ENCODE data around the gene VANGL2.

Gene VANGL2

DNA sequence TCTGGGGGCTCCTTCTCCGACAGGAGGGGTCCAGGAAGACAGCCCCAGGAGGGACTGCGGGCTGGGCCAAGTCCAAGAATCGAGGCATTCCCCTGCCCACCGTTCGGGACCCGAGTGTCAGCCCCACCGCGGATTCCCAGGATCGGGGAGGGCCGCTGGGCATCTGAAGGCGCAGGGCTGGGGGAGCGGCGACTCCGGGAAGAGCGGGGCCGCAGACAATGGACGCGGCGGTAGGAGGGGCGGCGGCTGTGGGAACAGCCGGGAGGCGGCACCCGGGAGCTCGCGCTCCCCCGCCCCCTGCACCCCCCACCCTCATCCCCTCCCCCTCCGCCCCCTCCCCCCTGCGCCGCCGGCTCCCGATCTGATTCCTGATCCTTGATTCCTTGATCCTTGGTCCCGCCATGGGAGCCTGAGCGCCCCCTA lies at the start of gene VANGL2:
Gene VANGL2, plus strand, starts transcription at position 342 of the 423 bp plus-strand sequence. CDS start 15,274 bp downstream, outside the sequence.
- H3K27me3 ChIP-seq (ENCODE audit: control insufficient read depth, insufficient read depth, low read length): no peaks in the 10 kb centered on the region
- H3K27ac ChIP-seq (ENCODE audit: low read depth, low read length): peak within 1 kb of the TSS; percentile 70
- H3K36me3 ChIP-seq (ENCODE audit: control insufficient read depth, insufficient read depth, low read length): no peaks in the 10 kb centered on the region
- peak within 1 kb of the TSS; percentile 45 for H3K9ac ChIP-seq (ENCODE audit: low read length)
- peak within 1 kb of the TSS; percentile 72 for H3K4me3 ChIP-seq (ENCODE audit: low read length)
- H3K4me1 ChIP-seq (ENCODE audit: control insufficient read depth, insufficient read depth, low read length): peaks cover 4% of the 10 kb centered on the region

DNA sequence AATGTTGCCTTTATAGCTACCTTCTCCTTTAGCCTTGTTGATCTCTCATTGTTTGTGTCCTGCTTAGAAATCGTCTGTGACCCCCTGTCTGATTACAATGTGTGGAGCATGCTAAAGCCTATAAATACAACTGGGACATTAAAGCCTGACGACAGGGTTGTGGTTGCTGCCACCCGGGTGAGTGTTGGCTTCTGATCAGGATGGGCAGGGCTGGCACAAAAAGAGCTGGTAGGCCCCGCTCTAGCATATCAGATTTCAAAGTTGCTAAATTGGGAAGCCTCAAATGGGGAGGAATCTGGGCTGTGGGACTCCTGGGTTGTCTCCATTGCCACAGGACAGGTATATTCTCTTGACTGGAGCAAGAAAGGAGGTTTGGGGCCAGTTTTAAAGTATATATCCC lies 48.7 kb upstream of the VANGL2 start:
- no peaks in the 10 kb centered on the region for H3K27me3 ChIP-seq (ENCODE audit: control insufficient read depth, insufficient read depth, low read length)
- H3K36me3 ChIP-seq (ENCODE audit: control insufficient read depth, insufficient read depth, low read length): peaks cover 66% of the 10 kb centered on the region
- no peak overlapping the region for H3K9ac ChIP-seq (ENCODE audit: low read length)
- H3K4me3 ChIP-seq (ENCODE audit: low read length): no peak overlapping the region
- H3K27ac ChIP-seq (ENCODE audit: low read depth, low read length): no peak overlapping the region
- no peaks in the 10 kb centered on the region for H3K4me1 ChIP-seq (ENCODE audit: control insufficient read depth, insufficient read depth, low read length)

DNA sequence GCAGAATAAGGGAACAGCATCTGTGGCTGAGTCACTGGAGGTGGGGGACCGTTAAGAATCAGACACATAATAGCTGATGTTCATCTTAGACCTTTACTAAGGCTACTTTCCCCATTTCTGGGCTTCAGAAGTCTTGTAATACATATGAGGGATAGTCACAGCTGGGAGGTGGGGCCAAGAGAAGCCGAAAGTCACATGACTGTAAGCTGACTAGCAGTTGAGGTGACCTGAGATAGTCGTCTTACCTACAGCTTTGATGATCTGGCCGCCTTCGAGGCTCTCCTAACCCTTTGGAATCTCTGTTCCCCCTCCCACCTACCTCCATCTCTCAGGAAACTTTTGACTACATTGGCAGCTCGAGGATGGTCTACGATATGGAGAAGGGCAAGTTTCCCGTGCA lies 47.8 kb upstream of the VANGL2 start:
- Histone ChIP-seq H3K36me3 (ENCODE audit: control insufficient read depth, insufficient read depth, low read length) (peaks cover 69% of the 10 kb centered on the region), H3K27me3 (ENCODE audit: control insufficient read depth, insufficient read depth, low read length) (no peaks in the 10 kb centered on the region), H3K27ac (ENCODE audit: low read depth, low read length) (no peak overlapping the region), H3K4me3 (ENCODE audit: low read length) (no peak overlapping the region), H3K4me1 (ENCODE audit: control insufficient read depth, insufficient read depth, low read length) (no peaks in the 10 kb centered on the region), H3K9ac (ENCODE audit: low read length) (no peak overlapping the region)

DNA sequence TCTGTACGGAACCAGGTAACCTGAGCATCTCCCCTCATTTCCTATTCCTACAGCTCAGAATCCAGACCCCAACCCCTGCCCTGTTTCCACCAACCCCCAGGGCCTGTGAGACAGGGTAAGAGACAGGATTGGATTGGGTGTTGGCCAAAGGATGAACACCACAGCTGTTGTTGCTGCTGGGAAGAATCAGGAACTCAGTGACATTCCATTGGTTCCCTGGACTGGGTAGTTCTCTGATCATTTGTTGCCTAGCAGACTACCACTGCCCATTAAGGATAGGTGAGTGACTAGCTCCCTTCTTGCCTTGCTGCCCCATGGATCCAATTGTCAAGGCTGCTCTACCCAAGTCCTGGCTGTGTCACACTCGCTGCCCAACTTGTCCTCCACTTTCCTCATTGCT lies 47.1 kb upstream of the VANGL2 start:
- Histone ChIP-seq H3K27ac (ENCODE audit: low read depth, low read length) (no peak overlapping the region), H3K9ac (ENCODE audit: low read length) (no peak overlapping the region), H3K27me3 (ENCODE audit: control insufficient read depth, insufficient read depth, low read length) (no peaks in the 10 kb centered on the region), H3K4me3 (ENCODE audit: low read length) (no peak overlapping the region), H3K36me3 (ENCODE audit: control insufficient read depth, insufficient read depth, low read length) (peaks cover 75% of the 10 kb centered on the region), H3K4me1 (ENCODE audit: control insufficient read depth, insufficient read depth, low read length) (no peaks in the 10 kb centered on the region)

DNA sequence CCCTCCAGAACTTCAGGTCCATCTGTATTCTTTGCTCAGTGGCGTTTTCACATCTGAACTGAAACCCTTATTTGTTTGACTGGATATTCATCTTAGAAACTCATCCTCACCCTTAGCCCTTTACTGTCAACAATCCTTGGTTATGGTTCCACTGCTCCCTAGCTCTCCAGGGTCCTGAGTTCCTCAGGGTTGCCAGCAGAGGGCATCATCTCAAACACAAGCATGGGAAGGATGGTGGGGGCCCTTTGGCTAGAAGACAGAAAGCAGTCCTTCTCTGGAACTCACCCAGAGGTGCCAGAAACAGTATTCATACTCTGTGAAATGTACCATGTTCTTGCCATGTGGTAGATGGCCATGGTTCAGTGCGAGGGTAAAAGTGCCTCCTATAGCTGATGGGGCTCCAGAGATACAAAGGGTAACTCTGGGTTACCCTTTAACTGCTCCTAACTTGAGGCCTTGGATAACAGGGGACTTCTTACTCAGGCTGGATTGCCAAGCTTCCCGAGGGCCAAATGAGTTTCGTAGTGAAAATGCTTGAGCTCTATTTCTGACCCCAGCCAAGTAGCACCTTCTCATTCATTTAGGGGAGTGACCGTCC lies 45.9 kb upstream of the VANGL2 start:
- Histone ChIP-seq H3K27me3 (ENCODE audit: control insufficient read depth, insufficient read depth, low read length) (no peaks in the 10 kb centered on the region), H3K27ac (ENCODE audit: low read depth, low read length) (no peak overlapping the region), H3K4me1 (ENCODE audit: control insufficient read depth, insufficient read depth, low read length) (no peaks in the 10 kb centered on the region), H3K9ac (ENCODE audit: low read length) (no peak overlapping the region), H3K36me3 (ENCODE audit: control insufficient read depth, insufficient read depth, low read length) (peaks cover 66% of the 10 kb centered on the region), H3K4me3 (ENCODE audit: low read length) (no peak overlapping the region)

DNA sequence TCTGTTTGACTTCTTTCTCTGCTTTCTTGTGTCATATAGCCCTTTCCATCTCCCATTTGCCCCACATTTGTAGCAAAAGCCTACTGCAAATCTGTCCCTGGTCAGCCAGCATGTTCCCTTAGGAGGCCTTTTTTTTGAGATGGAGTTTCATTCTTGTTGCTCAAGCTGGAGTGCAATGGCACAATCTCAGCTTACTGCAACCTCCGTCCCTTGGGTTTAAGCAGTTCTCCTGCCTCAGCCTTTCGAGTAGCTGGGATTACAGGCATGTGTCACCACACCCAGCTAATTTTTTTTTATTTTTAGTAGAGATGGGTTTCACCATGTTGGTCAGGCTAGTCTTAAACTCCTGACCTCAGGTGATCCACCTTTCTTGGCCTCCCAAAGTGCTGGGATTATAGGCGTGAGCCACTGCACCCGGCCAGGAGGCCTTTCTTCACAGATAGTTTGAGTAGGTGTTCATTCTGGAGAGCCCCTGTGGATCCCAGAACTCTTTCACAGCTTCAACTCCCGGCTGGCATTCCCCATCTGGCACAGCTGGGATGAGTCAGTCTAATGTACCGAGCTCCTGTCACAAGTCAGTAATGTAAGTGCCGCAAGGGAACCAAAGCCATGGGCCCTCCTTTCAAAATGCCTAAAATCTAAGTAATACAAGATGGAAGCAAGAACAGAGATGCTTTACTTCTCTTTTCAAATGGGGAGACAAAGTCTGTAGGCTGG lies 42.9 kb upstream of the VANGL2 start:
- no peaks in the 10 kb centered on the region for H3K4me1 ChIP-seq (ENCODE audit: control insufficient read depth, insufficient read depth, low read length)
- H3K27ac ChIP-seq (ENCODE audit: low read depth, low read length): no peak overlapping the region
- no peaks in the 10 kb centered on the region for H3K27me3 ChIP-seq (ENCODE audit: control insufficient read depth, insufficient read depth, low read length)
- peaks cover 46% of the 10 kb centered on the region for H3K36me3 ChIP-seq (ENCODE audit: control insufficient read depth, insufficient read depth, low read length)
- H3K9ac ChIP-seq (ENCODE audit: low read length): no peak overlapping the region
- H3K4me3 ChIP-seq (ENCODE audit: low read length): no peak overlapping the region

DNA sequence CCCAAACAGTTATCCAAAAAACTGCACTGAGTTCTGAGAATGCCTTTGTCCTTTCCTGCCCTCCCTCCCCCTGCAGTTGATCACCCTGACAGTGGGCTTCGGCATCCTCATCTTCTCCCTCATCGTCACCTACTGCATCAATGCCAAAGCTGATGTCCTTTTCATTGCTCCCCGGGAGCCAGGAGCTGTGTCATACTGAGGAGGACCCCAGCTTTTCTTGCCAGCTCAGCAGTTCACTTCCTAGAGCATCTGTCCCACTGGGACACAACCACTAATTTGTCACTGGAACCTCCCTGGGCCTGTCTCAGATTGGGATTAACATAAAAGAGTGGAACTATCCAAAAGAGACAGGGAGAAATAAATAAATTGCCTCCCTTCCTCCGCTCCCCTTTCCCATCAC lies 42.3 kb upstream of the VANGL2 start:
- Histone ChIP-seq H3K36me3 (ENCODE audit: control insufficient read depth, insufficient read depth, low read length) (peaks cover 40% of the 10 kb centered on the region), H3K27ac (ENCODE audit: low read depth, low read length) (no peak overlapping the region), H3K9ac (ENCODE audit: low read length) (no peak overlapping the region), H3K4me1 (ENCODE audit: control insufficient read depth, insufficient read depth, low read length) (no peaks in the 10 kb centered on the region), H3K4me3 (ENCODE audit: low read length) (no peak overlapping the region), H3K27me3 (ENCODE audit: control insufficient read depth, insufficient read depth, low read length) (no peaks in the 10 kb centered on the region)

DNA sequence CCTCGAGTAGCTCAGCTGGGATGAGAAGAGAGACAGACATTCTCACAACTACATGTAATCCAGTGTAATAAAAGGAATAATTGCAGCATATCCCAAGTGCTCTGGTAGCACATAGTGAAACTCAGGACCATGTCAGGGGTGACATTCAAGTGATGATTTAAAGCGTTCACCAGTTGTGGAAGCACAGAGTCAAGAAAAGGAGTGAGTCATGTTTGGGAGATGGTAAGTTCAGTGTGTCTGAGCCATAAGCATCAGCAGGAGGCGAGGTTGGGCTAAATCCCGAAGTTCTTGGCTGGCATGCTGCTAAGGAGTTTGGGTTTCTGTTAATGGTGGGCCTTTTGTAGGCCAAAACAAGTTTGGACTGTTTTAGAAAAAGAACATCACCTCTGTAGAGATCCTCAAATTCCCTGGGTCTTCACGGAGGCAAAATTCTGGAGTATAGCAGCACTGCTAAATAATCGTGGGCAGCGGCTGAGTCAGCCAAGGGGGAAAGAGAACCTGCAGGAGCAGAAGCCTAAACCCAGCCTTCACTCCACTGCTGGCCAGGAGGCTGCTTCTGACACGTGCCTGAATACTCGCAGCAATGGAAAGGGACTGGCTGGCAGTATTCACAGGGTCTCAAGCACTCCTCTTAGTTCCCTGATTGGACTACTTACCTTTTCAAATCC lies 40.7 kb upstream of the VANGL2 start:
- no peaks in the 10 kb centered on the region for H3K4me1 ChIP-seq (ENCODE audit: control insufficient read depth, insufficient read depth, low read length)
- H3K4me3 ChIP-seq (ENCODE audit: low read length): no peak overlapping the region
- H3K9ac ChIP-seq (ENCODE audit: low read length): no peak overlapping the region
- peaks cover 27% of the 10 kb centered on the region for H3K36me3 ChIP-seq (ENCODE audit: control insufficient read depth, insufficient read depth, low read length)
- no peaks in the 10 kb centered on the region for H3K27me3 ChIP-seq (ENCODE audit: control insufficient read depth, insufficient read depth, low read length)
- H3K27ac ChIP-seq (ENCODE audit: low read depth, low read length): no peak overlapping the region

DNA sequence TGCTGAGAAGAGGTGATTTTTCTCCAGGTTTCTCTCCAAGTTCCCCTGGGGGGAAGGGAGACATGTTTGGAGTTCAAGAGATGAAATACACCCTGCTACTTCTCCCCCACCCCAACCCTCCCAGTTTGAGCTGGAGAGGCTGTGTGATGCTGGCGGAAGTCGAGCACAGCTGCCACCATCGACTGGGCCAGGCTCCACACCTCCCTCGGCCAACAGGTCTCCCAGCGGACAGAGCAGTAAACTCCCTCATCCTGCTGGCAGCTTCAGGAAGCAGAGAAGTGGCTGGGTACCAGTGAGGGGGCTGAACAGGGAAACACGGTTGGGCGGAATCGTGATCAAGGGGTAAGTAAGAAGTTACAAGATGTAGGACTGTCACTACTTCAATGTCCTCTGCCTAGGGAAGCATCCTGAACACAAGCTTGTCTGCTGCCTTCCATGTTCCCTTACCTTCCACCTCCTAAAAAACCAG lies 40.1 kb upstream of the VANGL2 start:
- Histone ChIP-seq H3K4me1 (ENCODE audit: control insufficient read depth, insufficient read depth, low read length) (no peaks in the 10 kb centered on the region), H3K36me3 (ENCODE audit: control insufficient read depth, insufficient read depth, low read length) (peaks cover 23% of the 10 kb centered on the region), H3K4me3 (ENCODE audit: low read length) (no peak overlapping the region), H3K27me3 (ENCODE audit: control insufficient read depth, insufficient read depth, low read length) (no peaks in the 10 kb centered on the region), H3K9ac (ENCODE audit: low read length) (no peak overlapping the region), H3K27ac (ENCODE audit: low read depth, low read length) (no peak overlapping the region)

DNA sequence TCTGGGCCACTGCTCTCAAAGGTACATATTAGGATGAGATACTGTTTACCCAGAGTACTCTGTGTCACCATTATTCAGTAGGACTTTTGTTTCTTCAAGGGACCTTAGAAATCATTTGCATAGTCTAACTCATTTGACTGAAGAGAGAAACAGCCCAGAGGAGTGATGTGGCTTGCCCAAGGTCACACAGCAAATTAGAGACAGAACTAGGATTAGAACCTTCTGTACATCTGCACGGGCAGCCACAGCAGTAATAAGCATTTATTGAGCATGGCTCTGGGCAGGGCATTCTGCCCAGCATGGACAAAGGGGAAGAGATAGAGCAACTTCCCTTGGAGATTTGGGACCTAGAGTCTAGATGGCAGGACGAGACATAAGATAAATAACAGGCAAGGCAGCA lies 39.2 kb upstream of the VANGL2 start:
- Histone ChIP-seq H3K4me1 (ENCODE audit: control insufficient read depth, insufficient read depth, low read length) (no peaks in the 10 kb centered on the region), H3K27ac (ENCODE audit: low read depth, low read length) (no peak overlapping the region), H3K36me3 (ENCODE audit: control insufficient read depth, insufficient read depth, low read length) (peaks cover 15% of the 10 kb centered on the region), H3K27me3 (ENCODE audit: control insufficient read depth, insufficient read depth, low read length) (no peaks in the 10 kb centered on the region), H3K9ac (ENCODE audit: low read length) (no peak overlapping the region), H3K4me3 (ENCODE audit: low read length) (no peak overlapping the region)

DNA sequence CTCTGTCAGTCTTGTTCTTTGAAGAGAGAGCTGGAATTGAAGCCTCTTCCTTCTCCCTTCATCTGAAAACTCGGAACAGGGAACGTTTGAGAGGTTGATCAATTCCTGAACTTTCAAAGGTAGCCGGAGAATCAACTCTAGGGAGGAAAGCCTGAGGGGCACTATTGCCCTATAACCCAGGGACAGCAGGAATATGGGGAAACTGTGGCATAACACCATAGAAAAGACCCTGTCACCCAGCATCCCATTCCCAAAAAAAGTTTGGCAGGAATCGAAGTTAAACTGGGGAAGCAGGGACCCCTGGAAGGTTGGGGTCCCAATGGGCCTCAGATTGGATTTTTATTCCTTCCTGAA lies 38.6 kb upstream of the VANGL2 start:
- no peak overlapping the region for H3K4me3 ChIP-seq (ENCODE audit: low read length)
- H3K9ac ChIP-seq (ENCODE audit: low read length): no peak overlapping the region
- no peak overlapping the region for H3K27ac ChIP-seq (ENCODE audit: low read depth, low read length)
- H3K36me3 ChIP-seq (ENCODE audit: control insufficient read depth, insufficient read depth, low read length): peaks cover 9% of the 10 kb centered on the region
- no peaks in the 10 kb centered on the region for H3K27me3 ChIP-seq (ENCODE audit: control insufficient read depth, insufficient read depth, low read length)
- no peaks in the 10 kb centered on the region for H3K4me1 ChIP-seq (ENCODE audit: control insufficient read depth, insufficient read depth, low read length)

DNA sequence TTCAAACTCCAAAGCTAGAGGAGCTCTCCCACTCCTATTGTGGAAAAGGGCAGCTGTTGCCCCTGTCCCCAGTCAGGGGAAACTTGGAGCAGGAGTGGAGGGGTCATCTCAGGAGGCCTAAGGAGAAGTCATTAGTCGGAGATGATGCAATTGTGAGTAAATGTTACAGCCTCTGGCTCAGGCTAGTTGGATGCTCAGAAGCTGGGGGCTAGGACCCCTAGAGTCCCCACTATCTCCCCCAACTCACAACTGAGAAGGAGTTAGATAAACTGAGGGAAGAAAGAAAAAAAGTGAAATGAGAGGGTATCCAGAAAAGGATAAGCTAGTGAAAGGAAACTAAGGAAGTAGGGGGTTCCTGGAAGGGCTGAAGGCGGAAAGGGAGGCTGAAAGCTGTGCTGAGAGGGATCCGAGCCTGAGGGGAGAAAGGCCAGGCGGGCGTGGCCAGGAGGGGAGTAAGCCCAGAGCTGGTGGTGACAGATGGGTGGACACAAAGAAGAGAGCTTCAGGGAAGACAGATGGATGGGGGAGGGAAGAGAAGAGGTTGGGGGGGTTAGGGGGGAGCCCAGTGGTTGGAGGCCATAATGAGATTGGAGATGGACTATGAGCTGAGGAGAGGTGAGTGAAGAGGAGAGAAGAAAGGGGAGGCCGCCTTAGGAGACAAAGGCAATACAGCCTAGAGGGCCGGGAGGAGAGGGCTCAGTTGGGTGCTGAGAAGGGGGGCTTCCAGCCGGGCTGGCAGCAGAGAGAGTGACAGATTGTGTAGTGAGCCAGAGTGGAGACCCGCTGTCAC lies 38.0 kb upstream of the VANGL2 start:
- Histone ChIP-seq H3K27me3 (ENCODE audit: control insufficient read depth, insufficient read depth, low read length) (no peaks in the 10 kb centered on the region), H3K4me1 (ENCODE audit: control insufficient read depth, insufficient read depth, low read length) (no peaks in the 10 kb centered on the region), H3K4me3 (ENCODE audit: low read length) (no peak overlapping the region), H3K36me3 (ENCODE audit: control insufficient read depth, insufficient read depth, low read length) (peaks cover 7% of the 10 kb centered on the region), H3K9ac (ENCODE audit: low read length) (no peak overlapping the region), H3K27ac (ENCODE audit: low read depth, low read length) (no peak overlapping the region)

Measured in rectal smooth muscle tissue (tissue), 1 donor.